Type B pancreatic cell (in vitro differentiated cells): ENCODE measurements around the gene GRIK4. TPM values are rescaled to one million over a fixed set of nuclear protein-coding genes. Genes with fewer than 3 reads are reported as not detected.
"Not testable (repeated sequence)": the region's sequence is repeated elsewhere in the genome, so short reads cannot be mapped to it uniquely, and the experiment has no call there.

ENCODE experiments used
- DNase-seq: peaks from one replicate; pipeline ENCODE4 v3.0.0; 2021; ENCODE audit warnings: mixed read lengths; ENCODE audit not compliant: unreplicated experiment; ENCODE audit errors: extremely low spot score
- H3K27ac Mint-ChIP-seq: 2 replicates; pipeline ENCODE4 v1.8.0; 2021; ENCODE audit warnings: mild to moderate bottlenecking, mixed read lengths
- H3K27me3 Mint-ChIP-seq: 2 replicates; pipeline ENCODE4 v1.8.0; 2021; ENCODE audit warnings: mixed read lengths
- H3K36me3 Mint-ChIP-seq: 2 replicates; pipeline ENCODE4 v1.8.0; 2021; ENCODE audit warnings: mixed read lengths
- H3K4me1 Mint-ChIP-seq: one replicate; pipeline ENCODE4 v1.8.0; 2021; ENCODE audit warnings: mixed read lengths; ENCODE audit not compliant: unreplicated experiment
- H3K4me3 Mint-ChIP-seq: 2 replicates; pipeline ENCODE4 v1.8.0; 2021; ENCODE audit warnings: mild to moderate bottlenecking, mixed read lengths
- H3K9me3 Mint-ChIP-seq: 2 replicates; pipeline ENCODE4 v1.8.0; 2021; ENCODE audit warnings: mixed read lengths
- total RNA-seq: library from RNA; stranded (reverse); gene quantifications from 2 replicates; pipeline ENCODE4 v1.2.1, GENCODE V29; 2021; ENCODE audit warnings: low replicate concordance
- TF ChIP-seq, protein P1 (sequence below): fragments of 200-600 bp; sonication (generic); conservative IDR thresholded peaks from 2 replicates; pipeline ENCODE4 v1.5.0; 2021; ENCODE audit warnings: antibody characterized with exemption, mild to moderate bottlenecking

Gene GRIK4
- total RNA-seq, 1 donor from 2014 or later: 0.72 TPM

DNA sequence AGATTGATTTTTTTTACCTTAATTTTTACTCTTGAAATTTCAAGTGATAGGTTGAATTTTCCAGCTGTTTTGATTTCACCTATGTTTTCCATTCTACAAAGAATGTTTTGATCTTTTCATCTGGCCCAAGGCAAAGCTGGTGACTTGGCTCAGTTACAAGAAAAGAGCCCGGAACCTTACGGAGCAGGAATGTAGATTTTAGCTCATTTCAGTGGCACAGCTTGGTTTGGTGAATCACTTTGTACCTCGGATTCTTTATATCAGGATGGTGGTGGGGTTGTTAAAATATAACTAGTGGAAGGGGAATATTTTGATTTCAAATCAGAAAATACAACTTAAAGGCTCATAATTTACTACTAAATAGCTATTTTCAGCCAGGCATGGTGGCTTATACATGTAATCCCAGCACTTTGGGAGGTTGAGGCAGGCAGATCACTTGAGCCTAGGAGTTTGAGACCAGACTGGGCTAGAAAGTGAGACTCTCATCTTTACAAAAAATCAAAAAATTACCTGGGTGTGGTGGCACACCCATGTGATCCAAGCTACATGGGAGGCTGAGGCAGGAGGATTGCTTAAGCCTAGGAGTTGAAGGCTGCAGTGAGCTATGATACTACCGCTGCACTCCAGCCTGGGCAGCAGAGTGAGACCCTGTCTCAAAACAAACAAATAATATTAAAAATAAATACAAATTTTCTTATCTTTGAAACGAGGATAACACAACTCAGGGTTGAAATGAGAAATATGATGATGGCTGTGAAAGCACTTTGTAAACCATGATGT is 9.4 kb upstream of the GRIK4 start:
- Mint-ChIP-seq H3K9me3 (no peaks in the 10 kb centered on the region), H3K27ac (no peak overlapping the region), H3K4me3 (no peak overlapping the region), H3K36me3 (no peaks in the 10 kb centered on the region), H3K4me1 (no peaks in the 10 kb centered on the region), H3K27me3 (peaks cover 36% of the 10 kb centered on the region)
- TF ChIP-seq, protein P1, sequence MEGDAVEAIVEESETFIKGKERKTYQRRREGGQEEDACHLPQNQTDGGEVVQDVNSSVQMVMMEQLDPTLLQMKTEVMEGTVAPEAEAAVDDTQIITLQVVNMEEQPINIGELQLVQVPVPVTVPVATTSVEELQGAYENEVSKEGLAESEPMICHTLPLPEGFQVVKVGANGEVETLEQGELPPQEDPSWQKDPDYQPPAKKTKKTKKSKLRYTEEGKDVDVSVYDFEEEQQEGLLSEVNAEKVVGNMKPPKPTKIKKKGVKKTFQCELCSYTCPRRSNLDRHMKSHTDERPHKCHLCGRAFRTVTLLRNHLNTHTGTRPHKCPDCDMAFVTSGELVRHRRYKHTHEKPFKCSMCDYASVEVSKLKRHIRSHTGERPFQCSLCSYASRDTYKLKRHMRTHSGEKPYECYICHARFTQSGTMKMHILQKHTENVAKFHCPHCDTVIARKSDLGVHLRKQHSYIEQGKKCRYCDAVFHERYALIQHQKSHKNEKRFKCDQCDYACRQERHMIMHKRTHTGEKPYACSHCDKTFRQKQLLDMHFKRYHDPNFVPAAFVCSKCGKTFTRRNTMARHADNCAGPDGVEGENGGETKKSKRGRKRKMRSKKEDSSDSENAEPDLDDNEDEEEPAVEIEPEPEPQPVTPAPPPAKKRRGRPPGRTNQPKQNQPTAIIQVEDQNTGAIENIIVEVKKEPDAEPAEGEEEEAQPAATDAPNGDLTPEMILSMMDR: no peak
- DNase-seq: no peak

DNA sequence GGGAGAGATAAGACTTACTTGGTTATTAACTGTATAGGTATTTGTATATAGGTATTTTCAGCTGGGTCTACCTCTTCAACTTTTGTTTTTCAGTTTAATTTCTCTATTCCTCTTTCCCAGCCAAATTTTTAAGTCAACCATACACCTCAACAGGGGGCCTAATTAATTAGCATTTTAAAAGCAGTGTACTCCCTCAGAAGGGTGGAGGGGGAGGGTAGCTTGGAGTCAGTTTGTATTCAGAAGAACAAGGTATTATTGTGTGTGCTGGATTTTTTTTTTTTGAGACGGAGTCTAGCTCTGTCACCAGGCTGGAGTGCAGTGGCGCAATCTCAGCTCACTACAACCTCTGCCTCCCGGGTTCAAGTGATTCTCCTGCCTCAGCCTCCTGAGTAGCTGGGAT is 8.0 kb upstream of the GRIK4 start:
- peaks cover 42% of the 10 kb centered on the region for H3K27me3 Mint-ChIP-seq
- H3K36me3 Mint-ChIP-seq, H3K27ac Mint-ChIP-seq, H3K4me1 Mint-ChIP-seq, H3K9me3 Mint-ChIP-seq, H3K4me3 Mint-ChIP-seq: not testable (repeated sequence)
- DNase-seq: peak; percentile 18

DNA sequence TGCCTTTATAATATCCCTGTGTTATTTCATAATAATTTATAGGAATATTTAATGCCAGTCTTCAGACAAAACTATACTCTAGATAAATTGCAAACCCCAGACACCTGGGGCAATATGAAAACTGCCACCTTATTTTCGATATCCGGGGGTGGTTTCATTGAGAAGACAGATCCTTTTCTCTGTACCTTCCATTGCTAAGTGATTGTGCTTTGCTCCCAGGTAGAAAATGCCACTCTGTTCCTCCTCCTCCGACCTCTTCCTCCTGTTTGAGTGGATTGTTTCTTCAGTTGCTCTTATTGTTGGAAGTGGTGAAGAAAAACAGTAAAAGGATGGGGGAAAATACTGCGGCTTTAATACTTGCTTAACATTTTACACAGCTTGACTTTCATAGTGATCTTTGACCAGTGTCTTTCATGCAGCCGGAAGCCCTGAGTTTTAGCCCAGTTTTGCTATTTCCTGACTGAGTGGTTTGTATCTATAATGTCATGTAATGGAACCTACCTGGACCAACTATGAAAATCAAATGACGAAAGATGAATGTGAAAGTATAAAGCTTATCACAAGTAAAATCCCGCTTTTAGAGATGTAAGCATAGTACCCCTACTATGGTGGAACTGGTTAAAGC is 5.6 kb upstream of the GRIK4 start:
- TF ChIP-seq, protein P1: no peak
- Mint-ChIP-seq H3K9me3 (no peaks in the 10 kb centered on the region), H3K27me3 (peaks cover 61% of the 10 kb centered on the region), H3K4me3 (no peak overlapping the region), H3K27ac (no peak overlapping the region), H3K36me3 (no peaks in the 10 kb centered on the region), H3K4me1 (peaks cover 2% of the 10 kb centered on the region)
- DNase-seq: no peak

DNA sequence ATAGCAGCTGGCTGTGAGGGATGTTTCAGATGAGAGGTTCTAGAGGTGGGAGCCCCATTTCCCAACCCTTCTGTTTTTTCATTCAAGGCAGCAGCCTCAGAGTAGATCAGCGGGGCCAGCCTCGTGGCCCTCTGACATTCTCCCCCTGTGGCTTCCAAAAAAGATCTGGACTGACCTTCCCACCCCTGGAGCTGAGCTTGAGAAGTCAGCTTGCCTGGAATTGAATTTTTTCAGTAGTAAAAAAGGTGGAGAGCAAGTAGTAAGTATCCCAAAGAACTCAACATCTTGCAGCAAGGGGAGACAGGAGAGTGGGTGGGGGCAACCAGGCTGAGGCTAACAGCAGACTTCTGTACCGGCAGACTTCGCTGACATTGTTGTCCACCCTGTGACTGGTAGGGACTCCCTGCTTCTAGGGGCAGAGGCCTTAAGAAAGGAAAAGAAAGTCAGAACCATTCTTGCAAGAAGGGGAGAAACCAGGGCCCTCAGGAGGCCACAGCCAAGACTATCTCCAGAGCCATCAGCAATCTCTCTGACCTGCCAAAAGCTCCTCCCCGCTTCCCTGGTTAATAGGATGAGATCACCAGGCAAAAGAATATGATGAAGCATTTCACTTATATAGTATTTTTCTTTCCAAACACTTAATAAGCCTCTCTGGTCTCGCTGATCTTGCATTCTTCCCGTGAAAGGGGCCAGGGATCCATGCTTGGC is 2.0 kb upstream of the GRIK4 start:
- Mint-ChIP-seq H3K27me3 (peaks cover 65% of the 10 kb centered on the region), H3K9me3 (no peaks in the 10 kb centered on the region), H3K4me3 (peak overlapping the region; percentile 69), H3K36me3 (no peaks in the 10 kb centered on the region), H3K4me1 (peaks cover 4% of the 10 kb centered on the region), H3K27ac (no peak overlapping the region)
- TF ChIP-seq, protein P1: no peak
- DNase-seq: peak; percentile 54

DNA sequence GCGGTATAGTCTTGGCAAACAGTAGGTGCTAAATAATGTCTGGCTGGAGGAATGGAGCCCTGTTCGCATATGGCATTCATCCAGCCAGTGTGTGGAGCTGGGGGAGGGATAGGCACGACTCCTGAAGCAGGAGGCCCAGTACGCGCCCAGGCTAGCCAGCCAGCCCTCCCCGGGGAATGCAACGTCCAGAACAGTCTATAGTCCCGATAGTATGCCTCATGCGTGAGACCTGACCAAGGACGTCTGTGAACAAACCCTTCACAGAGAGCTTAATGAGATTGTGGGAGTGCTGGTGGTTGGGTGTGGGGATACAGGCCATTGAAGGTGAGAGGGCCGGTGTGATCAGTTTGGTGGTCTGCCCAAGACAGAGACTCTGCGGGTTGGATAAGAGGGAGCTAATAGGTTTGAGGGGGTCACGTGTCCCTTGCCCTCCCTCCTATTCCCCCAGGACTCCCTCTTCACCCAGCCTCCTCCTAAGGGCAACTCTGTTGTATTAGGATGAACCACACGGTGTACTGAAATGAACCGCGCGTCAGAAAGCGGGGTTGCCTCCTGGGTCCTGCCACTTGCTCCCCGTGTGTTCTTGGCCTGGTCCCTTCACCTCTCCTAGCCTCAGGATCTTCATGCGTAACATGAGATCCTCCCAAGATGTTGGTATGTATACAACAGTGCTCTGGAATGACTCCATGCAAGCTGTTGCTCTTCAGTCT is 987 bp upstream of the GRIK4 start:
- peaks cover 4% of the 10 kb centered on the region for H3K4me1 Mint-ChIP-seq
- H3K36me3 Mint-ChIP-seq: no peaks in the 10 kb centered on the region
- H3K9me3 Mint-ChIP-seq: no peaks in the 10 kb centered on the region
- no peak overlapping the region for H3K27ac Mint-ChIP-seq
- H3K4me3 Mint-ChIP-seq: peak overlapping the region; percentile 70
- DNase-seq: peak; percentile 58
- TF ChIP-seq, protein P1: no peak
- peaks cover 69% of the 10 kb centered on the region for H3K27me3 Mint-ChIP-seq
